ENCODE data around the gene DAD1. TPM values are rescaled to one million over a fixed set of nuclear protein-coding genes. Genes with fewer than 3 reads are reported as not detected.

DAD1 gene
- total RNA-seq, 2 experiments from 2014 or later: 265 to 302 TPM

DNA sequence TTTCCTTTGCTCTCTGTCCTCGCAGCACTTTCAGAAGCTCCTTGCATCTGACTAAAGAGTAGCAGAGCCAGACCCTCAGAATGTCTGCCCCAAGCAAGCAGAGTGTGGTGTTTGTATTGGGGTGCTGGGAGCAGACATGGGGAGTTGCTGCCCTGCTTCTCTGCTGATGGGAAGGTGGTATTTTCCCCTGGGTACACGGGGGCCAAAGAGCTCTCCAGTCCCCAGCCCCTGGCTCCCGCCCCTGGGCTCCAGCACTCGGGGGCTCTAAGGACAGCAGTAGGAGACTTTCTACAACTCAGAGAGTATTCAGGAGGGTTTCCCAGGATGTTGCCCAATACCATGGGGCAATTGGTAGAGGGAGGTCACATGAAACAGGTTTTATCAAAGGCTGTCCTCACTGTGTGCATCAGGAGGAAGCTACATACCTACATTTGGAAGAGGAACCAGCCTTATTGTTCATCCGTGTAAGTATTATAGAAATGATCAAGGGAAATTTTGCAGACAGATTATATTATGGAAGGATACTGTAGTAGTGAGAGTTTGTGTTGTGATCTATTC, 50.3 kb downstream of the DAD1 start:
- Mint-ChIP-seq H3K4me1 (peaks cover 92% of the 10 kb centered on the region), H3K9me3 (ENCODE audit: low read depth) (no peaks in the 10 kb centered on the region), H3K27me3 (no peaks in the 10 kb centered on the region), H3K36me3 (ENCODE audit: low read depth) (peaks cover 96% of the 10 kb centered on the region), H3K4me3 (peak overlapping the region; percentile 84), H3K27ac (peak overlapping the region; percentile 99)
- intact Hi-C loops (cut with DNase I, micrococcal nuclease): loop anchor here in 1 of 2 experiments (5.0 kb wide), 1 partner anchor 816 kb away; no protein-coding TSS in a partner anchor
- ChIA-PET CTCF (interaction anchor here (1.0 to 4.8 kb wide), 8 partner anchors 8 to 672 kb away, joined by 3 to 38 read pairs (median 5); no protein-coding TSS in a partner anchor), POLR2A (interaction anchor here (0.8 to 2.1 kb wide), 3 partner anchors 12 to 31 kb away, joined by 3 to 8 read pairs (median 3); no protein-coding TSS in a partner anchor)
- DNase-seq: peak; percentile 21
- ATAC-seq: no peak

DNA sequence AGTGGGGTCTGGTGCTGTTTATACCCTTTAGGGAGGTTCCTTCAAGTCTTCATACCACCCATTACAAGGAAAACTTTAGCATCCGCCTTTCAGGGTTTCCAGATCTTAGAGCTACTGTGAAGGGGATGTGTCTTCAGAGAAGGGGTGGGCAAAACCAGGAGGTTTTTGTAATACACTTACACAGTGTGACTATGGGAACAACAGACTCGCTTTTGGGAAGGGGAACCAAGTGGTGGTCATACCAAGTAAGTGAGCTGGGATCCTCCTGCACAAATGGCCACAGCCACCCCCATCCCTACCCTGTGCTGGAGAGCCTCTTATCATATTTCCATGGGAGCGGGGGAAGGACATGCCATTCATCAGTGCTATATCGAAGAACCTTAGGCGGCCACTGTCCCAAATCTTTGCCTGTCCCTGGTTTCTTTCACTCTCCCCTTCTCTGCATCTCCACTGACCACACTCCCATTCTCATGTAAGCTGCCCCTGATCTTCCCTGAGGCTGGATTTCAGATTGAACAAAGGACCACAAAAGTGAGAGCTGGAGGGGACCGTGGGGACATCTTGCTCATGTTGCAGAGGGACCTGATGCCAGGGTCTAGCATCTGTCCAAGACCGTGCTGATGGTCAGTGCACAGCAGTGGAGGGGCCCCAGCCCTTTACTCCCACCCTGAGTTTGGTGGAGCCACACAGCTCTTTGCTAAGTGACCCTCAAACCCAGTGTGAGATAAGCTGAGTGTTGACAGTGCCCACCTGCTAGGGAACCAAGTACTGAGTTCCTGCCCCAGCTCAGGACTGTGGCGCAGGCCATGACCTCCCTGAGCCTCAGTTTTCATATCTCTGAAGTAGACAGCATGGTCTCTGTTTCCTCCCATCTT, 51.4 kb downstream of the DAD1 start:
- ATAC-seq (no peak), DNase-seq (no peak)
- H3K9me3 Mint-ChIP-seq (ENCODE audit: low read depth): no peaks in the 10 kb centered on the region
- intact Hi-C loops (cut with DNase I, micrococcal nuclease): loop anchor here (1.0 to 5.0 kb wide), 6 partner anchors 9 to 815 kb away; no protein-coding TSS in a partner anchor
- ChIA-PET POLR2A (interaction anchor here (0.6 to 2.1 kb wide), 5 partner anchors 9 to 573 kb away, joined by 3 to 11 read pairs (median 3); no protein-coding TSS in a partner anchor), CTCF (interaction anchor here (0.6 to 4.8 kb wide), 11 partner anchors 9 to 686 kb away, joined by 3 to 38 read pairs (median 4); no protein-coding TSS in a partner anchor)
- peaks cover 95% of the 10 kb centered on the region for H3K4me1 Mint-ChIP-seq
- peaks cover 96% of the 10 kb centered on the region for H3K36me3 Mint-ChIP-seq (ENCODE audit: low read depth)
- H3K4me3 Mint-ChIP-seq: peak overlapping the region; percentile 84
- H3K27ac Mint-ChIP-seq: peak overlapping the region; percentile 99
- H3K27me3 Mint-ChIP-seq: no peaks in the 10 kb centered on the region

DNA sequence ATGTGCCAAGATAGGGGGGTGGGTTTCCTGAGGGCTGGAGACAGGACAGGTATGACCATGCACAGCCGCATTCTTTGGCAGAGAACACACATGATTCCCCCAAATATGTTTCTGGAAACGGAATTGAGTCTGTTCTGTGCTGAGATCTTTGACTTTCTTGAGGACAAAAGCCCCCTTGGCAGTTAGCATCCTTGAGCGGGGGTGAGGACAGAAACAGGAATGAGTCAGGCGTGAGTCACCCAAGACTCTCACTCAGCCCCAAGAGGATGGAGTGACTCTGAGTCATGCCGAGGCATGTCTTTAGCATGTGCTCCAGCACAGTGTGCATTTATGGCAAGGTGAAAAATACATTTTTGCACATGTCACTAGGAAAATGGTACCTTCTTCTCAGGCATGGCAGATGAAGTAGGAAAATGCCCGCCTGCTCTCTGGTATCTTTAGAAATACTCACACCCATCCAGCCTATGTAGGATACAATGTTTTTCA, 52.1 kb downstream of the DAD1 start:
- ATAC-seq: peak; percentile 84
- POLR2A ChIA-PET: interaction anchor here (0.8 to 1.2 kb wide), 4 partner anchors 10 to 313 kb away, joined by 3 to 11 read pairs (median 3); no protein-coding TSS in a partner anchor
- H3K36me3 Mint-ChIP-seq (ENCODE audit: low read depth): peaks cover 96% of the 10 kb centered on the region
- CTCF ChIA-PET: interaction anchor here (0.7 to 4.8 kb wide), 9 partner anchors 9 to 685 kb away, joined by 3 to 38 read pairs (median 4); no protein-coding TSS in a partner anchor
- peak; percentile 94 for DNase-seq
- H3K9me3 Mint-ChIP-seq (ENCODE audit: low read depth): no peaks in the 10 kb centered on the region
- intact Hi-C loops (cut with DNase I, micrococcal nuclease): loop anchor here (1.0 to 5.0 kb wide), 6 partner anchors 9 to 815 kb away; no protein-coding TSS in a partner anchor
- H3K4me1 Mint-ChIP-seq: peaks cover 95% of the 10 kb centered on the region
- H3K27me3 Mint-ChIP-seq: no peaks in the 10 kb centered on the region
- H3K4me3 Mint-ChIP-seq: peak overlapping the region; percentile 84
- peak overlapping the region; percentile 99 for H3K27ac Mint-ChIP-seq

DNA sequence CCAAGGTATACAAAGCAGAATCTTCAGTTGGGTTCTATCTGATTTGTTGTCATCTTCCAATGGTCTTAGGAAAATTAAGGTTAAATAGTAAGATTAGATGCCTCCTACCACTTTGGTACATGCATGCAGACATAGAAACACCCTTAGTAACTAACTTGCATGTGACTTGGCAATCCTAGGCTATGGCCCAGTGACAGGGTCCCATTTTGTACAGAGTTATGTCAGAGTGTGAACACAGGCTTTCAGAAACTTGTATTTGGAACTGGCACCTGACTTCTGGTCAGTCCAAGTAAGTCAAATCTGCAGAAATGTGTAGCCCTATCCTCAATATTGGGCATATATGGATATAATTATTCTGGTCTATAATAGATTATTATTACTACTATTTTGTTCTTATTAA, 53.1 kb downstream of the DAD1 start:
- CTCF ChIA-PET: interaction anchor here (1.0 to 4.9 kb wide), 6 partner anchors 15 to 684 kb away, joined by 3 to 38 read pairs (median 4); no protein-coding TSS in a partner anchor
- peaks cover 96% of the 10 kb centered on the region for H3K36me3 Mint-ChIP-seq (ENCODE audit: low read depth)
- H3K9me3 Mint-ChIP-seq (ENCODE audit: low read depth): no peaks in the 10 kb centered on the region
- H3K4me1 Mint-ChIP-seq: peaks cover 95% of the 10 kb centered on the region
- POLR2A ChIA-PET: interaction anchor here (0.7 to 1.0 kb wide), 3 partner anchors 10 to 40 kb away, joined by 3 read pairs; no protein-coding TSS in a partner anchor
- DNase-seq (no peak), ATAC-seq (no peak)
- intact Hi-C loops (cut with DNase I, micrococcal nuclease): loop anchor here (2.0 to 5.0 kb wide), 2 partner anchors 15 to 814 kb away; no protein-coding TSS in a partner anchor
- H3K4me3 Mint-ChIP-seq: peak overlapping the region; percentile 84
- H3K27ac Mint-ChIP-seq: peak overlapping the region; percentile 99
- no peaks in the 10 kb centered on the region for H3K27me3 Mint-ChIP-seq

DNA sequence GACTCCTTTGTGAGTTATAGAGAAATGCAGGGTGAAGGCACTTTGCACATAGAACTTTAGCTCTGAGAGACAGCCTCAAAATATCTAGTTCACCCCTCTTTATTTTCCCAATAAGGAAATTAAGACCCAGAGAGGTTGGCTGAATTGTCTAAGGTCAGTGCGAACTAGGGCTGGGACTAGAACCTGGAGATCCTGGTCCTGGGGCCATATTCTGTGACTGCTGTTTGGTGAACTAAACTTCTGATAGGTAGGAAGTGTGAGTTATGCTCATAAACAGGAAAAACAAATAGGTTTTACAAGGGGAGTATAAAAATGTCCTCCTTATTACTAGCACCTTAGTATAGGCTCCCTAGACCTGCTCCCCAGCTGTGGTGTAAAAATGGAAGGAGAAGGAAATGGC, 53.9 kb downstream of the DAD1 start:
- H3K36me3 Mint-ChIP-seq (ENCODE audit: low read depth): peaks cover 95% of the 10 kb centered on the region
- intact Hi-C loops (cut with DNase I, micrococcal nuclease): loop anchor here in 1 of 2 experiments (5.0 kb wide), 1 partner anchor 813 kb away; no protein-coding TSS in a partner anchor
- peak overlapping the region; percentile 84 for H3K4me3 Mint-ChIP-seq
- DNase-seq (no peak), ATAC-seq (no peak)
- H3K9me3 Mint-ChIP-seq (ENCODE audit: low read depth): no peaks in the 10 kb centered on the region
- H3K4me1 Mint-ChIP-seq: peaks cover 92% of the 10 kb centered on the region
- CTCF ChIA-PET: interaction anchor here (0.6 to 4.9 kb wide), 6 partner anchors 23 to 809 kb away, joined by 3 to 15 read pairs (median 3); no protein-coding TSS in a partner anchor
- H3K27ac Mint-ChIP-seq: peak overlapping the region; percentile 92
- H3K27me3 Mint-ChIP-seq: no peaks in the 10 kb centered on the region
- POLR2A ChIA-PET: no interaction called here

DNA sequence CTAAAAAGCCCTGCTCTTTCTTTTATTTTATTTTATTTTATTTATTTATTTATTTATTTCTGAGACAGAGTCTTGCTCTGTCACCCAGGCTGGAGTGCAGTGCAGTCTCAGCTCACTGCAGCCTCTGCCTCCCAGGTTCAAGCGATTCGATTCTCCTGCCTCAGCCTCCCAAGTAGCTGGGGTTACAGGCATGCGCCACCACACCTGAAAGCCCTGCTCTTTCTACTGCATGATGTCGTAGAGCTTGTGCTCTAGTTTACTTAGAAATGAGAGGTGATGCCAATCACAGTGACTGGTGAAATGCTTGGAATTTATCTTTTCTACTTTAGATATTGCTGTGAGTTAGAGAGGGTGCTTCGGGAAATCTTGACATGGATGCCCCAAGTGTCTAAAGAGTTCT, 54.5 kb downstream of the DAD1 start:
- Mint-ChIP-seq H3K36me3 (ENCODE audit: low read depth) (peaks cover 95% of the 10 kb centered on the region), H3K4me3 (peak overlapping the region; percentile 84), H3K9me3 (ENCODE audit: low read depth) (no peaks in the 10 kb centered on the region), H3K4me1 (peaks cover 92% of the 10 kb centered on the region), H3K27me3 (no peaks in the 10 kb centered on the region), H3K27ac (peak overlapping the region; percentile 100)
- DNase-seq (peak; percentile 43), ATAC-seq (no peak)
- intact Hi-C loops (cut with DNase I, micrococcal nuclease): loop anchor here (5.0 kb wide), 3 partner anchors 33 to 667 kb away; no protein-coding TSS in a partner anchor
- CTCF ChIA-PET: interaction anchor here (0.6 to 4.9 kb wide), 11 partner anchors 15 to 811 kb away, joined by 3 to 15 read pairs (median 4); no protein-coding TSS in a partner anchor
- POLR2A ChIA-PET: interaction anchor here (0.6 kb wide), 1 partner anchor 35 kb away, joined by 4 read pairs; no protein-coding TSS in a partner anchor

DNA sequence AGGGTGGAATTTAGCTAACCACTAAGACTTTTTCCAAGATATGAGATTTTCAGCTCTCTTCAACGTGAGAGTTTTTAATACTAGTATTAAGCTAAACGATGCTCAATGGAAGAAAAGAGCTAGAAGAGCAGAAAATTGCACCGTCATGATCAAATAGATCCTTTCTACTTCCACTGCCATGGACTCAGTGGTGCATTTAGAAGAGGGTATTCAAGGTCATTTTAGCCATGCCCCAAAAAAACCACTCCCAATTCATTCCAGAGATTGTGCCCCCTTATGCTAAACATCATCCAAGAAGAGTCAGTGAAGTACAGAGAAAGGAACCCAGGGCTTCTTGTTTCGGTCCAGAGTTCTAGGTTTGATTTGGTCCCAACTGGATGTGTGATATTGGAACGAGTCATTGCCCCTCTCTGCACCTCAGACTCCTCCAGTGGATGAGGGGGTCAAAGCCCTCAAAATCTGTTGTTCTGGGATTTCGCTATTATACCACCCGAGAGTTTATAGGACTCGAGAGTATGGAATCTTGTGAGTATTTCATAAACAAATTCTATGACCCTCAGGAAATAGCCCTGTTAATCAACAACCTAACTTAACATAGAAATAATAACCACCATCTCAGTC, 55.2 kb downstream of the DAD1 start:
- Mint-ChIP-seq H3K27ac (peak overlapping the region; percentile 100), H3K9me3 (ENCODE audit: low read depth) (no peaks in the 10 kb centered on the region), H3K36me3 (ENCODE audit: low read depth) (peaks cover 95% of the 10 kb centered on the region), H3K4me1 (peaks cover 91% of the 10 kb centered on the region), H3K27me3 (no peaks in the 10 kb centered on the region), H3K4me3 (peak overlapping the region; percentile 84)
- ATAC-seq: no peak
- ChIA-PET CTCF (interaction anchor here (0.6 to 4.9 kb wide), 21 partner anchors 8 to 810 kb away, joined by 3 to 39 read pairs (median 4); no protein-coding TSS in a partner anchor), POLR2A (interaction anchor here (0.6 to 3.6 kb wide), 4 partner anchors 14 to 631 kb away, joined by 3 to 29 read pairs (median 4); no protein-coding TSS in a partner anchor)
- peak; percentile 10 for DNase-seq
- intact Hi-C loops (cut with DNase I, micrococcal nuclease): loop anchor here (5.0 kb wide), 3 partner anchors 33 to 667 kb away; no protein-coding TSS in a partner anchor

DNA sequence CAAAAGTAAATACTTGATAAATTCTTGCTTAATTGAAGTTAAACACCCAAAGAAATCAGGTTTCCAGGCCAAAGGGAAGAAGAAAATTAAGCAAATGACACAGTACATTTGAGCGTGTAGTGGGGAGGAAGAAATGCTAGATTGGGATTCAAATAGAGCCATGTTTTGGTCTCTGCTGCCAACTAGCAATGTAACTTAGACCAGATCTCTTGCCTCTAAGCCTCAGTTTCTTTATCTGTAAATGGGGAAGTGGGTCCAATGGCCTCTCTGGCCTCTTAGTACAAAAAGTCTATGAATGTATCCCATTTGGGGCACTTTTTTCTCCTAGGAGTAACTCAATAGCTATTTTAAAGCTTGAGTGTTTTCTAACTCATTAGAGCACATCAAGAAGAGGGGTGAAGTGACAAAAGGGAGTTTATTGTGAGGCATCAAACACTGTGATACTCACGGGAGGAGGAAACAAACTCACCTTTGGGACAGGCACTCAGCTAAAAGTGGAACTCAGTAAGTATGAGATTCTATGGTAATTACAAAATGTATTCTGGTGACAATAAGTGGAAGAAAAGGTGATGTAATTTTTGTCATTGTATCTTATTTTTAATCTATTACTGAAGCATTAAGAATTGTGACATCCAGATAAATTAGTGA, 55.8 kb downstream of the DAD1 start:
- no peaks in the 10 kb centered on the region for H3K9me3 Mint-ChIP-seq (ENCODE audit: low read depth)
- peaks cover 95% of the 10 kb centered on the region for H3K36me3 Mint-ChIP-seq (ENCODE audit: low read depth)
- DNase-seq: peak; percentile 5
- intact Hi-C loops (cut with DNase I, micrococcal nuclease): loop anchor here (5.0 kb wide), 3 partner anchors 34 to 666 kb away; no protein-coding TSS in a partner anchor
- ATAC-seq: no peak
- CTCF ChIA-PET: interaction anchor here (0.6 to 4.9 kb wide), 21 partner anchors 8 to 810 kb away, joined by 3 to 39 read pairs (median 4); no protein-coding TSS in a partner anchor
- peaks cover 91% of the 10 kb centered on the region for H3K4me1 Mint-ChIP-seq
- no peaks in the 10 kb centered on the region for H3K27me3 Mint-ChIP-seq
- peak overlapping the region; percentile 100 for H3K27ac Mint-ChIP-seq
- POLR2A ChIA-PET: interaction anchor here (0.6 to 3.6 kb wide), 6 partner anchors 15 to 630 kb away, joined by 3 to 29 read pairs (median 4); no protein-coding TSS in a partner anchor
- peak overlapping the region; percentile 84 for H3K4me3 Mint-ChIP-seq

DNA sequence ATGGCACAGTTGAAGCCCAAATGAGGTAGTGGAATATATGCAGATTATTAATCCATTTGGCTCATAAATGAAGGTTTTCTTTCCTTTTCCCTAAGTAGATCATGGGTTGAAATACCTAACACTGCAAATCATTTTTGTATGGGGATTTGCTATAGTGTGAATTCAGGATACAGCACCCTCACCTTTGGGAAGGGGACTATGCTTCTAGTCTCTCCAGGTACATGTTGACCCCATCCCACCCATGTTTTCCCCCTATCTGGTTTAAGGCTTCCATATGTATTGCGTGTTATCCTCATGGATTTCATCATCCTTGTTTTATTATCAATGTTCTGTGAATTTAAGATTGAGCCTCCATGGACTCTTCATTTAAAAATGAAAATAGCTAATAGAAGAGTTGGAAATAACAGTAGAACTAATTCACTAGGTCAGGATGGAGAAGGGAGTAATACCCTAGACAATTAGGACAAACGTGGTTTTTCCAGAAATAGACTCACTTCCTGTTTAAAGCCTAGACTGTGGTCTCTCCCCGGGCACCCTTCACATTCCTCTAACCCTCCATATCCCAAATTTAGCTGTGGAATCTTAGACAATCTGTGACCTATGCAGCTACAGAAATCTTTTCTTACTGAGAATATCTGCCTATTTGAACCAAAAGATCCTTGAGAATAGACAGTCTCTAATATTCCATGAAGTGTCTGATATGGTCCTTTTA, 56.5 kb downstream of the DAD1 start:
- Mint-ChIP-seq H3K27me3 (no peaks in the 10 kb centered on the region), H3K4me3 (peak overlapping the region; percentile 84), H3K9me3 (ENCODE audit: low read depth) (no peaks in the 10 kb centered on the region), H3K36me3 (ENCODE audit: low read depth) (peaks cover 92% of the 10 kb centered on the region), H3K4me1 (peaks cover 88% of the 10 kb centered on the region), H3K27ac (peak overlapping the region; percentile 100)
- DNase-seq (no peak), ATAC-seq (no peak)
- ChIA-PET POLR2A (interaction anchor here (1.1 to 3.6 kb wide), 12 partner anchors 16 to 554 kb away, joined by 3 to 29 read pairs (median 4); partner anchors contain the start of gene DAD1), CTCF (interaction anchor here (0.7 to 4.9 kb wide), 27 partner anchors 10 to 685 kb away, joined by 3 to 39 read pairs (median 4); no protein-coding TSS in a partner anchor)
- intact Hi-C loops (cut with DNase I, micrococcal nuclease): loop anchor here (5.0 kb wide), 3 partner anchors 35 to 665 kb away; no protein-coding TSS in a partner anchor
